ENCODE data around the gene ALMS1.
"Not testable (repeated sequence)": the region's sequence is repeated elsewhere in the genome, so short reads cannot be mapped to it uniquely, and the experiment has no call there.

The ALMS1 gene

GRCh38 chr2:73406996-73407395 is 21.4 kb downstream of the ALMS1 start:
- DNase-seq: no peak

- DNase-seq: no peak
These were observed 22.6 kb downstream of the ALMS1 start for GRCh38 chr2:73408198-73408597.

- DNase-seq: no peak
These were observed 29.1 kb downstream of the ALMS1 start for GRCh38 chr2:73414696-73415095.

- no peak for DNase-seq
These were observed 30.3 kb downstream of the ALMS1 start for GRCh38 chr2:73415906-73416305.

GRCh38 chr2:73418343-73418742 is 32.7 kb downstream of the ALMS1 start:
- DNase-seq: no peak

- no peak for DNase-seq
These were observed 38.3 kb downstream of the ALMS1 start for GRCh38 chr2:73423913-73424312.

- DNase-seq: no peak
These were observed 40.5 kb downstream of the ALMS1 start for GRCh38 chr2:73426176-73426575.

GRCh38 chr2:73436019-73436418 is 50.4 kb downstream of the ALMS1 start:
- DNase-seq: no peak

GRCh38 chr2:73444202-73444601 is 58.6 kb downstream of the ALMS1 start:
- no peak for DNase-seq

GRCh38 chr2:73448856-73449255 is 63.2 kb downstream of the ALMS1 start:
- DNase-seq: no peak

GRCh38 chr2:73449404-73449803 is 63.8 kb downstream of the ALMS1 start:
- DNase-seq: no peak

- no peak for DNase-seq
These were observed 65.8 kb downstream of the ALMS1 start for GRCh38 chr2:73451263-73451972.

- no peak for DNase-seq
These were observed 72.3 kb downstream of the ALMS1 start for GRCh38 chr2:73457982-73458381.

GRCh38 chr2:73462388-73462787 is 76.8 kb downstream of the ALMS1 start:
- DNase-seq: not testable (repeated sequence)

GRCh38 chr2:73468376-73468775 is 82.7 kb downstream of the ALMS1 start:
- DNase-seq: no peak

GRCh38 chr2:73483874-73484273 is 98.2 kb downstream of the ALMS1 start:
- not testable (repeated sequence) for DNase-seq

GRCh38 chr2:73487112-73487657 is 101.5 kb downstream of the ALMS1 start:
- DNase-seq: no peak

- DNase-seq: no peak
These were observed 102.4 kb downstream of the ALMS1 start for GRCh38 chr2:73488079-73488478.

GRCh38 chr2:73489053-73489452 is 103.4 kb downstream of the ALMS1 start:
- DNase-seq: no peak

GRCh38 chr2:73494031-73494430 is 108.4 kb downstream of the ALMS1 start:
- no peak for DNase-seq

- no peak for DNase-seq
These were observed 118.4 kb downstream of the ALMS1 start for GRCh38 chr2:73503992-73504570.

- not testable (repeated sequence) for DNase-seq
These were observed 119.2 kb downstream of the ALMS1 start for GRCh38 chr2:73504850-73505249.

- not testable (repeated sequence) for DNase-seq
These were observed 124.8 kb downstream of the ALMS1 start for GRCh38 chr2:73510470-73510869.

- DNase-seq: no peak
These were observed 130.4 kb downstream of the ALMS1 start for GRCh38 chr2:73516033-73516432.

GRCh38 chr2:73528688-73529087 is 143.1 kb downstream of the ALMS1 start:
- DNase-seq: no peak
